ENCODE measurements around the gene JAG2.

Gene JAG2

GRCh38 chr14:105100910-105101309, 67.7 kb downstream of the JAG2 start:
- H3K36me3 Mint-ChIP-seq (ENCODE audit: insufficient read depth): no peaks in the 10 kb centered on the region
- no peak for ATAC-seq (replicated peaks)
- peaks cover 0 to 2% of the 10 kb centered on the region in 2 donors for H3K4me1 Mint-ChIP-seq (ENCODE audit: low read depth in 2 of 2)
- H3K27me3 Mint-ChIP-seq: peaks cover 46 to 54% of the 10 kb centered on the region in 2 donors
- H3K9me3 Mint-ChIP-seq: no peaks in the 10 kb centered on the region
- H3K4me3 Mint-ChIP-seq: no peak overlapping the region
- no peak for DNase-seq
- H3K27ac Mint-ChIP-seq: no peak overlapping the region

- H3K9me3 Mint-ChIP-seq: no peaks in the 10 kb centered on the region
- H3K4me1 Mint-ChIP-seq (ENCODE audit: low read depth in 2 of 2): peaks cover 0 to 2% of the 10 kb centered on the region in 2 donors
- no peak overlapping the region for H3K27ac Mint-ChIP-seq
- ATAC-seq (replicated peaks): no peak
- H3K36me3 Mint-ChIP-seq (ENCODE audit: insufficient read depth): no peaks in the 10 kb centered on the region
- DNase-seq: no peak
- no peak overlapping the region for H3K4me3 Mint-ChIP-seq
- H3K27me3 Mint-ChIP-seq: peaks cover 39 to 54% of the 10 kb centered on the region in 2 donors
Measured at GRCh38 chr14:105099778-105100177, 68.8 kb downstream of the JAG2 start.

DNA sequence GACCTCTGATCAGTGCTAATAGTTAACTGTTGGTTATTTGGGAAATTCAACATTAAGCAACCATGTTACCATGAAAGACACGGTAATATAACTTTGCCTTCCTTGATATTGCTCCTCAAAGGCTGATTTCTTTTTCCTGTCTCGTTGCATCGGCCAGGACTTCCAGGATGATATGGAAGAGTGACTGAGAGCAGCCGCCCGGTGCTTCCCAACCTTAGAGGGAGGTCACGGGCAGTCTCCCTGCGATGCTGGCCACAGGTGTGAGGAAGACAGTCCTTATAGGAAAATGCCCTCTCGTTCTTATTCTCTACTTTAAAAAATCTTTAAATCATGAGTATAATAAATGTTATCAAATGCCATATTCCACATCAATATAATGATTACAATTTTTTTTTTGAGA, 70.3 kb downstream of the JAG2 start:
- Mint-ChIP-seq H3K4me3 (no peak overlapping the region), H3K4me1 (ENCODE audit: low read depth in 2 of 2) (peaks cover 6 to 7% of the 10 kb centered on the region in 2 donors), H3K27ac (no peak overlapping the region), H3K27me3 (peaks cover 30 to 44% of the 10 kb centered on the region in 2 donors), H3K36me3 (ENCODE audit: insufficient read depth) (peaks cover 2% of the 10 kb centered on the region), H3K9me3 (no peaks in the 10 kb centered on the region)
- DNase-seq (no peak), ATAC-seq (replicated peaks) (no peak)

- no peak for ATAC-seq (replicated peaks)
- no peak overlapping the region for H3K4me3 Mint-ChIP-seq
- peaks cover 24 to 38% of the 10 kb centered on the region in 2 donors for H3K27me3 Mint-ChIP-seq
- H3K27ac Mint-ChIP-seq: no peak overlapping the region
- no peak for DNase-seq
- no peaks in the 10 kb centered on the region for H3K9me3 Mint-ChIP-seq
- H3K36me3 Mint-ChIP-seq (ENCODE audit: insufficient read depth): peaks cover 2% of the 10 kb centered on the region
- peaks cover 7 to 8% of the 10 kb centered on the region in 2 donors for H3K4me1 Mint-ChIP-seq (ENCODE audit: low read depth in 2 of 2)
Measured at GRCh38 chr14:105097794-105098127, 70.8 kb downstream of the JAG2 start.

DNA sequence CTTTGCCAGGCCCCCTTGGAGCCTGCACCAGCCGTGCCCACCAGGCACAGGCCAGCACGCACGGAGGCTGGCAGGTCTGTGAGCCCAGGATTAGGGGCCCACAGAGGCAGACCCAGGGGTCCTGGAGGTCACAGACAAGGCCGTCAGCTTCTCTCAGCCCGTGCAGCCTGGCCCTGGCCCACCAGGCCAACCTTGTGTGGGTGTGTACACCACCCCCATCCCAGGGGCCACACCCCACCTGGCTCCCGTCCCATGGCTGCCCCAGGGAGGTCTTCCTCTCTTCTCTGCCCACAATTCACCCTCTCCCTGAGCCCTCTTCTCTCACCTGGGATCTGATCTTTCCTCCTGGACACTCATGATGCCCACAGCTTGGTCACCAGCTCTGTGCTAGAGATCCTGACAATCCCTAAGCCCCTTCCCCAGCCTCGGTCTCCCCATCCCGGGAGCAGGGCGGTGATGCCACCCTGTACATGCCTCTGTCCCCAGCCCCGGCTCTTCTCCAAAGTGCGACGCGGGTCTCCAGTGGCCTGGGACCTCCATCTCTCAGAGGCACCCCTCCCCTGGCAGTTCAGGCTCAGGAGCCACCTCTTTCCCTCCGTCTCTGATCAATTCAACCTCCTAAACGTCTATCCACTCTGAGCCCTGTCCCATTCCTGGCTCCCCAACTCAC, 72.2 kb downstream of the JAG2 start:
- Mint-ChIP-seq H3K27me3 (peaks cover 10 to 24% of the 10 kb centered on the region in 2 donors), H3K9me3 (no peaks in the 10 kb centered on the region), H3K4me3 (no peak overlapping the region), H3K36me3 (ENCODE audit: insufficient read depth) (peaks cover 2% of the 10 kb centered on the region), H3K4me1 (ENCODE audit: low read depth in 2 of 2) (peaks cover 12 to 14% of the 10 kb centered on the region in 2 donors), H3K27ac (no peak overlapping the region)
- DNase-seq: no peak
- ATAC-seq (replicated peaks): no peak

DNA sequence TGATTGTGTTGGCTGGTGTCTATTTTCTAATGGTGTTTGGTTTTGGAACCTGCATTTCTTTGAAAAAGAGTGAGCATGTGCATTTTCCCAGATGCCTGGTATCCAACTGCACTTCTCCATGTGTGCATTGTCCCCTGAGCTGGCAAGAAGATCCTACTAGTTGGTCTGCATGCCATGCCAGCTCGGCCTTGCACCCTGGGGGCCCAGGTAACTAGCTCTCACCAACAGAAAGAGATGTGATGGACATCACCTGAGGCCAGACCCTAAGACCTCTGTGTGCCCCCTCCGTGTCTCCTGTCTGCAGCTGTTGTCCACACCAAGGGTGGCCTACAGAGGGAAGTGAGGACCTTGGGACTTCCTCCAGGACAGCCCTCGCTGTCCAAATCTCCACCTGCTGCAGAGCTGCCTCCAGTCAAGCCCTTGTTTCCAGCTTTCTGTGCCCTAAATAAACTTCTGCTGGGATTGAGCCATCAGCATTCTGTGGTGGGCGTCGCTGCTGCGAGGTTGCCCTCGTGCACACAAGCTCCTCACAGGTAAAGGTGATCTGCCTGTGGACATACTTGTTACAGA, 73.3 kb downstream of the JAG2 start:
- ATAC-seq (replicated peaks) (no peak), DNase-seq (no peak)
- H3K4me3 Mint-ChIP-seq: peak overlapping the region in 1 of 2 donors; percentile 74
- H3K4me1 Mint-ChIP-seq (ENCODE audit: low read depth in 2 of 2): peaks cover 17 to 18% of the 10 kb centered on the region in 2 donors
- no peaks in the 10 kb centered on the region for H3K9me3 Mint-ChIP-seq
- H3K27ac Mint-ChIP-seq: no peak overlapping the region
- peaks cover 5 to 16% of the 10 kb centered on the region in 2 donors for H3K27me3 Mint-ChIP-seq
- peaks cover 6% of the 10 kb centered on the region for H3K36me3 Mint-ChIP-seq (ENCODE audit: insufficient read depth)

DNA sequence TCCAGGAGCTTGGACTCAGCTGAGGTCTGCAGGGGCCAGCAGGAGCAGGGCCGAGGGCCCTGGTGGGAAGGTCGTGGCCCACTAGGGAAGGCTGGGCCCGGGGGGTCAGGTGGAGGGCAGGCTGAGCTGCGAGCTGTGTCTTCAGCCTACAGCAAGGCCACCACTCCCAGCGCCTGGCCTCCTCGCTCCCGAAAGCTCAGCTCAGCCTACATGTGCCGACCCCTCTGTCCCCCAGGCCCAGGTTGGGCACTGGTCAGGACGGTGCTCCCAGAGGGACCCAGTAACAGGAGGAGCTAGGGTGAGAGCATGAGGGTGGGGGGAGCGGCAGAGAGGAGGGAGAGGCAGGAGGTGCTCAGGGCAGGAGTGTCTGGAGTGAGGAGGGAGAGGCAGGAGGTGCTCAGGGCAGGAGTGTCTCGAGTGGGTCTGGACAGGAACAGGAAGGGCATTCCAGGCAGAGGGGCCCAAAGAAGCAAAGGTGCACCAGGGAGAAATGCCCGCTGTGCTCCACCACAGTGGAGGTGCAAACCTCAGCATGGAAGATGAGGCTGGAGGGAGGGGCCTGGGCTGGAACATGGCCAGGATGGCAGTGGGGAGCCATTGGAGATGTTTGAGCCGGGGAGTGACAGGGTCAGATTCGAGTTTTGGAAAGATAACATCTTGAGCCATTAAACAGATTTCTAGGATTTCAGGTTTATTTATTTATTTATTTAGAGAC, 74.2 kb downstream of the JAG2 start:
- DNase-seq (no peak), ATAC-seq (replicated peaks) (no peak)
- peaks cover 17 to 19% of the 10 kb centered on the region in 2 donors for H3K4me1 Mint-ChIP-seq (ENCODE audit: low read depth in 2 of 2)
- peak overlapping the region in 1 of 2 donors; percentile 80 for H3K27ac Mint-ChIP-seq
- H3K4me3 Mint-ChIP-seq: peak overlapping the region; percentile 74 to 76
- H3K27me3 Mint-ChIP-seq: peaks cover 5 to 9% of the 10 kb centered on the region in 2 donors
- H3K9me3 Mint-ChIP-seq: no peaks in the 10 kb centered on the region
- H3K36me3 Mint-ChIP-seq (ENCODE audit: insufficient read depth): peaks cover 8% of the 10 kb centered on the region

DNA sequence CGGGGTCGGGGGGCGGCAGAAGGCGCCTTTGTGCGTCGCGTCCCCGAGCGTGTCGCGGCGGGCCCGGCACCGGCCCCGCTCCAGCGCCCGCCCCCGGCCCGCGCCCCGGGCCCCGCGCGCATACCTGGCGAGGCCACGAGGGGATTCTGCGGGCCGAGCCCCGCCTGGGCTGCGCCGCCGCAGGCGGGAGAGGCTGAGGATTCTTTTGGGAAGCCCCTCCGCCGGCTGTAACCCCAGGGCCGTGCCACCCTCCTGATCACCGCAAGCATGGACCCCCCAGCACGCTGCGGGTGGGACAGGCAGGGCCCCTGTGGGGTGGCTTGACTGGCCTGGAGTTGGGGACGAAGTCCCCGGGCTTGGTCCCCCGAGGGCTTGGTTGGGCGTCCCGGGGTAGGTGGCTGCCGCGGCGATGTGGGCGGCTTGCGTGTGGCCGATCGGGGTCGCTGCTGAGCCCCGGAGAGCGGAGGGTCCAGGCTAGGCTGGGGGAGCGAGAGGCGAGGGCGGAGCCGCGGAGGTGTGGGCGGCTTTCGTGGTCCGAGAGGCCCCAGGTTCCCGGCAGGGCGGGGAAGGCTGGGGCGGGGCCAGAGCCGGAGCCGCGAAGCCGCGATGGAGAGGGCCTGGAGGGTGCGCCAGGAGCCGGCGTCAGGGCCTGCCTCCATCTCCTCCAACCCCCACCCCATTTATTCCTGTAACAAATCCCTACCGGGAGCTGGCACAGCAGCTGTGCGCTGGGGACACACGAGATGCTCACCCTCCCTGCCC, 75.0 kb downstream of the JAG2 start:
- Mint-ChIP-seq H3K27me3 (peaks cover 0 to 2% of the 10 kb centered on the region in 2 donors), H3K36me3 (ENCODE audit: insufficient read depth) (peaks cover 8% of the 10 kb centered on the region), H3K9me3 (no peaks in the 10 kb centered on the region), H3K4me3 (peak overlapping the region; percentile 74 to 76), H3K27ac (peak overlapping the region in 1 of 2 donors; percentile 80), H3K4me1 (ENCODE audit: low read depth in 2 of 2) (peaks cover 19 to 21% of the 10 kb centered on the region in 2 donors)
- ATAC-seq (replicated peaks) (peak; percentile 73), DNase-seq (peak; percentile 52 to 65 (median 62))

- no peaks in the 10 kb centered on the region for H3K9me3 Mint-ChIP-seq
- H3K27ac Mint-ChIP-seq: peak overlapping the region; percentile 80 to 89
- H3K36me3 Mint-ChIP-seq (ENCODE audit: insufficient read depth): peaks cover 8% of the 10 kb centered on the region
- H3K27me3 Mint-ChIP-seq: no peaks in the 10 kb centered on the region
- H3K4me3 Mint-ChIP-seq: peak overlapping the region; percentile 85 to 86
- ATAC-seq (replicated peaks) (peak; percentile 64), DNase-seq (peak; percentile 57 to 66 (median 60))
- peaks cover 19 to 23% of the 10 kb centered on the region in 2 donors for H3K4me1 Mint-ChIP-seq (ENCODE audit: low read depth in 2 of 2)
Measured at GRCh38 chr14:105093038-105093430, 75.5 kb downstream of the JAG2 start.

DNA sequence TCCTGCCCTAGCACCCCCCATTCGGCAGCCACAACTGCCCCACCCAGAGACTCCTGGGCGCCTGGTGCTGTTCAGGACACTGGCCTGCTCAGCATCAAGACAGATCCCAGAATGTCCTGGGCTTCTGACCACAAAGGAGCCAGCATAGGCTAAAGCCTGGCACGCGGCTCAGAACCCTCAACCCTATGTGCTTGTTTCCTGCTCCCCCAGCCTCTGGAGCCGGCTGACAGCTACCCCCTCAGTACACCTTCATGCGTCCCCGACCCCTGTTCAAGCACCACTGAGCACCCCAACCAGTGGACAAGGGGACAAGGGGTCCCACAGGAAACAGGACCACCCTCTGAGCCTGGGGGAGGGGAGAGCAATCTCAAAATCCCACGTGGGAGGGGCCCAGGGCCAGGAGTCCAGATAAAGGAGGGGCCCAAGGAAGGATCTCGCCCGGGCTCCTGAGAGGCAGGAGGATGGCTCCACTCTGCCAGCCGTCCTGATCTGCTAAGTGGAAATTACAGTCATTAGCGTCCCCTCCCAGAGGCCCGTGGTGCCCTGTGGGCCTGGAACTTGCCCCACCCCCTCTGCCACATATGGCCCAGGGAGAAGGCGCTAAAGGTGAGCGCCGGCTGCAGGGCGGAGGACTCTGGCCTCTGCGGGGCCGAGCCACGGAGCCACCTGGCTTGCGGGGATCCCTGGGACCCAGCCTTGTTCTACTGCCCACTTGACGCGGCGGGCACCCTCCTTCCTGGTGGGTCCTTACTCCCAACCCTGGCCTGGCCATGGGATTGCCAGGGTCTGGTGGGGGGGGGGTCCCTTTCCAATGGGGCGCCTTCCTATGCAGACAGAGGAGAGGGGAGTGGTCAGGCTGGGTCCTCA, 76.2 kb downstream of the JAG2 start:
- Mint-ChIP-seq H3K27ac (peak overlapping the region; percentile 80 to 89), H3K27me3 (no peaks in the 10 kb centered on the region), H3K4me3 (peak overlapping the region; percentile 85 to 86), H3K9me3 (no peaks in the 10 kb centered on the region), H3K4me1 (ENCODE audit: low read depth in 2 of 2) (peaks cover 19 to 23% of the 10 kb centered on the region in 2 donors), H3K36me3 (ENCODE audit: insufficient read depth) (peaks cover 10% of the 10 kb centered on the region)
- ATAC-seq (replicated peaks) (no peak), DNase-seq (no peak)

DNA sequence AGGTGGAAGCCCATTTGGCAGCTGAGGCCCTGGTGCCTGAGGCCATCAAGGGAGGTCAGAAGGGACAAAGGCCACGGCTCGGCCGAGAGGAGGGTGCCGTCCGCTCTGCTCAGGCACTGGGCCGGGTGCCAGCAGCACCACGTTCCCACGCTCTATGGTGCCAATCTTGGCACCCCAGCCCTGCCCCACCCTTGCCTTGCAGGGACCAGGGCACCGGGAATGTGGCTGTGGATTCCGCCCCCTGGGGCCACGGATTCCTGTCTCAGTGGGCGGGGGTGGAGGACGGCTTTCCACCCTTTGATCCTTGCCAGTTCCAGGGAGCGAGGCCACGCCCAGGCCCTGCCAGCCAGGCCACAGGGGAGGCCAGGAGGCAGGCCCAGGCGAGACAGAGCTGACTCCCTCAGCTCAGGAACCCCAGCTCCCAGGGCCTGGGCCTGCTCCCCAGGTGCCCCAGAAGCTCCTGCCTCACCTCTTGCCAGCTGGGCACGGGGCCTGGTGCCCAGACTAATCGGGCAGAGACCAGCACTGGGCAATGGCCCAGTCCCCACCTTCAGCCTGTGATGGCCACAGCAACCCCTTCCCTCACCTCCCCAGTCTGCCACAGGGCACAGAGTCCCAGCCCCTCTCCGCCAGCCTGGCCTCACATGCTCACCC, 76.9 kb downstream of the JAG2 start:
- Mint-ChIP-seq H3K4me1 (ENCODE audit: low read depth in 2 of 2) (peaks cover 25% of the 10 kb centered on the region in 2 donors), H3K27me3 (no peaks in the 10 kb centered on the region), H3K9me3 (no peaks in the 10 kb centered on the region), H3K4me3 (peak overlapping the region; percentile 85 to 86), H3K27ac (peak overlapping the region; percentile 64 to 89), H3K36me3 (ENCODE audit: insufficient read depth) (peaks cover 10% of the 10 kb centered on the region)
- DNase-seq (no peak), ATAC-seq (replicated peaks) (no peak)

- Mint-ChIP-seq H3K27me3 (no peaks in the 10 kb centered on the region), H3K9me3 (no peaks in the 10 kb centered on the region), H3K36me3 (ENCODE audit: insufficient read depth) (peaks cover 15% of the 10 kb centered on the region), H3K27ac (no peak overlapping the region), H3K4me3 (no peak overlapping the region), H3K4me1 (ENCODE audit: low read depth in 2 of 2) (peaks cover 26 to 27% of the 10 kb centered on the region in 2 donors)
- ATAC-seq (replicated peaks) (no peak), DNase-seq (no peak)
Measured at GRCh38 chr14:105091054-105091516, 77.5 kb downstream of the JAG2 start.
